Measurements from ENCODE around the gene EEPD1.
A peak's percentile ranks its signal among the peaks of the same experiment; 100 is the strongest.
"Not testable (repeated sequence)": the region's sequence is repeated elsewhere in the genome, so short reads cannot be mapped to it uniquely, and the experiment has no call there.

Gene EEPD1

DNA sequence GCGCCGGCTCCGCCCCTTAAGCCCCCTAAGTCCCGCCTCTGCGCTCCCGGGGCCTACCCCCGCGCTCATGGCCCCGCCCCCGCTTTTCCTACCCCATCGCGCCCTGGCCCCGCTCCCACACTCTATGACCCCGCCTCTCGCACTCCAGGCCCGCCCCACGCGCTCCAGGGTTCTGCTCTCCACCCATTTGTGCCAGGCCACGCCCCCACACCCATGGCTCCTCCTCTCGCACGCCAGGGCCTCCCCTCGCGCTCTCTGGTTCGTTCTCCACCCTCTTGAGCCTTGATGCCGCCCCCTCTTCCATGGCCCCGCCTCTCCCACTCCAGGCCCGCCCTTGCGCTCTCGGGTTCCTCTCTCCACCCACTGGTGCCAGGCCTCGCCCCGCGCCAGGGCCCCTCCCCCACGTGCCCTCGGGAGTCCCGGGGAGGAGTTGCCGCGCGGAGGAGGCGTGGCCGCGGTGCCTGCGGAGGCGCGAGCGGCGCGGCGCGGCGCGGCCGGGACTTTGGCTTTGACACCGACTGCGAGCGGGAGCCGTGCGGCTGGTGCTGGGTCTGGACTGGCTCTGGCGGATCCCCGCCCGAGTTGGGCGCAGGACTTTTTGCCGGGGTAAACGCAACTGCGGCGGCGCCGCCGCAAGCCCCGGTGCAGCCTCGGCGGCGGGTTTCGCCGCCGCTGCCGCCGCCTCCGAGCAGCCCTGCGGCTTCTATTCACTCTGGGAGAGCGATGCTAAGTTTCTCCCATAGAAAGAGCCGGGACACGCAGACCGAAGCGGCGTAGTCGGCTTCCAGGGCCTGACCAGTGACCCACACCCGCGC lies at the start of gene EEPD1:
TSS of gene EEPD1 (plus strand) at position 499 of the 815 bp plus-strand sequence. CDS start 1,071 bp downstream, outside the sequence.
- peak; percentile 99 for DNase-seq

DNA sequence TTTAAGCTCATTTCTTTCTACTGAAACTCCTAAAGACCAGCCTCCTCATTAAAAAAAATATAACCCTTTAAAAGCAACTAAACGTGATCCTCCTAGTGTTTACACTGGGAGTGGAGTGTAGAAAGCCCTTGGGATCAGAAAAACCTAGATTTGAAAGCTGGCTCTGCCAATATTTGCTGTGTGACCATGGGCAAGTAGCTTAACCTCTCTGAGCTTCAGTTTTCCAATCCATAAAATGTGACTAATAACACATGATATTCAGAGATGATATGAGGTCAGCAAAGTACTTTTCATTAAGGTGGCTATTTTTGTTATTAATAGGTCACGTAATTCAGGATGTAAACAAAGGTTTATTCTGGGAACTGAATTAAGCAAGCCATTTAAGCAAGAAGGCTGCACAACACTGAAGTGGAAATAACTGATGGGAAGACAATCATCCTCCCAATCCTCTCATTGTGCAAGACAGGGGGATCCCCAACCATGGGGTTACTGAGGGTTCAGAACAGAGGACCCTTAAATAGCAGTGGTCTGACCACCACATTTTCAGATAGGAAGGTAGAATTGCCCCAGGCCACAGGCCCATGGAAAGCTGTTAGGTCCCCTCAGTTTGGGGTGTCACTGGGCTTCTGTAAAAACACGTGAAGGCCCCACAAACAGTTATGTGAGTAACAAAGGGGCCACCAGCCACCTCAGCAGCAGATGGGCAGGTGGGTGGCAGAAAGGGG lies 49.1 kb upstream of the EEPD1 start:
- DNase-seq, result no peak

- DNase-seq, result not testable (repeated sequence)
Measured at GRCh38 chr7:36106972-36107908, 45.8 kb upstream of the EEPD1 start.

DNA sequence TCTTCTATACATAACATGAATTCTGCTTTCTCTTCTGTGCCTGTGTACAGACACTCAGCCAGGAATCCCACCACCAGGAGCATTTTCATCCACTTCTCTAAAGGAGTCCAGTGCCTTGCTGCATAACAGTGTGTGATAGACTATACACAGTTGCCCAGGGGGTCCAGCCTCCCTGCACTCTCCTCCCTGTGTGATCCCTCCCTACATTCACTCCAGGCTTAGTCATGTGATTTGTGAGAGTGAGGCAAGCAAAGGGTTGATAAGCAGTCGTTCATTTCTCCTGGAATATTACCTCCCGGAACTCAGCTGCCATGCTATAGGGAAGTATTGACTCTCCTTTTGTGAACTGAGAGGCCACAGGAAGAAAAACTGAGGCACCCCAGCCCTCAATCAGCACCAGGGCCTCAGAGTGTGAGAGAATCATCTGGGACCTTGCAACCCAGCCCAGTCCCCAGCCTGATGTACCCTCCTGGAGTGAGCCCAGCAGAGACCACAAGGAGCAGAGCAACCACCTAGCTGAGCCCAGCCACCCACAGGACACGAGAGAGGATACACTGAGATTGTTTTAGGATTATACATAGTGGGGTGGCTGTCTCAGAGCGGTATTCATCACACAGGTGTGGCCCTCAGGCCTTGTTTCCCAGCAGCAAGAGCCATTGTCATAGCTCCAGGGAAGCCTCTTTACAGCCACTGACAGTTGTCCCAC lies 45.0 kb upstream of the EEPD1 start:
- no peak for DNase-seq

DNA sequence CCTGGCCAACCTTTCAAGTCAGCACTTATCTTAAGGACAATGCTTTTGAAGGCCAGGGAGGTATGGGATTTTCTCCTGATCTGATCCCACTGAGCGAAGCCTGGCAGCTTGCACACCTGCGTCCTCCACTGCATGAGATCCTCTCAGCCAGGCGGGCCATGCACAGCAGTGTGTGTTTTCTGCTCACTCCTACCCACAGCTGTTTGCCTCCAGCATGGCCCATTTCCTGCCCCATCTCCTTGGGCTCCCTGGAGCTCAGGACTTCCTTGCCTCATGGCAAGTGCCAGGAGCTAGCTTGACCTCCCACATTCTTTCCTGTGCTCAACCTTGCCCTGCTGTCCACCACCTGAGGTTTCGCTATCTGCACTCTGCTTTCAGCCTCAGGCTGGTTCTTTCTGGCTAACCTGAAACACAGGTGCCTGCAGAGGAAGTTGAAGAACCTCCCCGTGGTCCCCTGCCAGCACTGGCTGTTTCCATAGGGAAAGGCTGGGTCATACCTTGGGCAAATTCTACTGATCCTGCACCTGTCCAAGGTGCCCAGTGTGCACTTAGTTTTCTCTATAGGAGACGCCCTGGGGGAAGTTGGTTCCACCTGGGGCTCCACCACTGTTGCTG lies 43.9 kb upstream of the EEPD1 start:
- no peak for DNase-seq

DNA sequence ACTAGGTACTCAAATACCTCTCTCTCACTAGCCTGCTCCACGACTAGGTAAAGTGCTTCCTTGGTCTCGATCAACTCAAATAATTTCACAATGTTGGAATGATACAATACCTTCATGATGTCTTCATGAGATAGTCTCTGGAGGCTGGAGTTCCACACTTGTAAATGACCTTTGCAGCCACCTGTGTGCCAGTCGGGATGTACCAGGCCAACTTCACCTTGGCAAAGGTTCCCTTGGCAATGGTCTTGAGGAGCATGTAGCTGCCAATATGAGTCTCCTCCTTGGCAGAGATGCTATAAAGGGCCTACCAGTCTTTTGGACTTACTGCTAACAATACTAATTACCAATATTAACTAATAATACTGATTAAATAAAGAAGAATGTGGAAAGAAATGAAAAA lies 42.5 kb upstream of the EEPD1 start:
- DNase-seq, result no peak

GRCh38 chr7:36112969-36113368 lies 40.1 kb upstream of the EEPD1 start:
- no peak for DNase-seq

- DNase-seq, result no peak
Measured at GRCh38 chr7:36114355-36114754, 38.7 kb upstream of the EEPD1 start.

DNA sequence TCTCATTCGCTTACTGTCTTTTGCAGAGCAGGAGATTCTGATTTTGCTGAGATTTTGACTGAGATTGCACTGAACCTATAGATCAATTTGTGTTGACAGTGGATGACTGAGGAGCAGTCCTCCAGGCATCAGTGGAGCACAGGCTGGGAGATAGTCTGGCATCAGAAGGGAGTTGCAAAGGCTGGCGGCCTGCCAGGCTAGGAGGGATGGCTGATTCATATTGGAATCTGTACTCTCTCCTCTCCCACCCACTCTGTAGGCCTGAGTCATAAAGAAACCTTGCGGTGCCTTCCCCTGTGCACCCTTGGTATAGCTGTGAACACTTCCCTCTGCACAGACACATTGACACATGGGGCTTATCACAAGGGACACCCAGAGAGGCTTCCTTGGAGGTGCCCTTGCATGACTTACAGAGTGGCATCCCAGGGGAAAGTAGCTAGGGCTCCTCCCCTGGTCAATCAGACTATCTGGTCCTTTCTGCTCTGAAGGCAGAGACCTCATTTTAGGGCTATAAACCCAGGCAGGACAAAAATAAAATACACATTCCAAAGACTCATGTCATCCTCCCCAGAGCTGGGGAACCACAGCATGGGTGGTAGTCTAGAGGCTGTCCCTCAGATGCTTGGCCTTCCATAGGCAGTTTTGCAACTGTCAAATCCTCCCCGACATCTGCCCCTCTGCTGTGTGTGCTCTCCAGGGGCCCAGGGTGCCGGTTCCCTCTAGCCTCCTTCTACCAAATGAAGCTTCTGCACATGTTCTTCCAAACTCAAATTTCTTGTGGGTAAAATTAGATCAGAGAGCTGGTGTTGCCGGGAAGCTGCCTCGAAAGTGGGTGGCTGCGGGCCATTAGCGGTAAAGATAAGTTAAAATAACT lies 37.4 kb upstream of the EEPD1 start:
- DNase-seq, result no peak

- DNase-seq, result no peak
Measured at GRCh38 chr7:36116347-36117202, 36.5 kb upstream of the EEPD1 start.

DNA sequence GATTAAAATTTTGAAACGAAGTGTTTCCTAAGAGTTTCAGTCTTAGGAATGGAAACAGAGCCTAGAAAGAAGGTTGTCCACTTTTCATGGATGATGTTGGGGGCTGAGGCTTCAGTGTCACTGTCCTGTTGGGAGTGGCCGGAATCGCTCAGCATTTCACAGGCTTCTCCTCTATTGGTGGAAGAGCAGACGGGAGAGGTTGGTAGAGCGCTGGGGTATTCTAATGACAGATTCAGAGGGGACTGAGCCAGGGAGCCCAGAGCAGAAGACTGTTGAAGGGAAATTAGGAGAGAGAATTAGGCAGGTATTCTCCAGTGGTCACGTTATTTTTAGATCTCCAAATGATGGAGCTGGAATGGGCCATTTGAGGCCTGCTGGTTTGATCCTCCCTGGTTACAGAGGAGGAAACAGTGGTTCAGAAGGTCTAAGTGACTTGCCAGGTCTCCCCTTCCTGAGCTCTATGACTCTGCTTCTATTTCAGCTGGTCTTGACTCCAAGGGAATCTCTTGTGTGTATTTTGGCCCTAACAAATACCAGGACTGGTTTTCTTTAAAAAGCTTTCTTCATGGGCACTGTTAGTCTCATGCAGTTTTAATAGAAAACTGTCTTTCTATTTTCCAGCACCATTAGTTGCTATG lies 35.7 kb upstream of the EEPD1 start:
- no peak for DNase-seq

- DNase-seq, result no peak
Measured at GRCh38 chr7:36118344-36118743, 34.7 kb upstream of the EEPD1 start.

GRCh38 chr7:36119005-36119706 lies 33.9 kb upstream of the EEPD1 start:
- DNase-seq, result no peak

DNA sequence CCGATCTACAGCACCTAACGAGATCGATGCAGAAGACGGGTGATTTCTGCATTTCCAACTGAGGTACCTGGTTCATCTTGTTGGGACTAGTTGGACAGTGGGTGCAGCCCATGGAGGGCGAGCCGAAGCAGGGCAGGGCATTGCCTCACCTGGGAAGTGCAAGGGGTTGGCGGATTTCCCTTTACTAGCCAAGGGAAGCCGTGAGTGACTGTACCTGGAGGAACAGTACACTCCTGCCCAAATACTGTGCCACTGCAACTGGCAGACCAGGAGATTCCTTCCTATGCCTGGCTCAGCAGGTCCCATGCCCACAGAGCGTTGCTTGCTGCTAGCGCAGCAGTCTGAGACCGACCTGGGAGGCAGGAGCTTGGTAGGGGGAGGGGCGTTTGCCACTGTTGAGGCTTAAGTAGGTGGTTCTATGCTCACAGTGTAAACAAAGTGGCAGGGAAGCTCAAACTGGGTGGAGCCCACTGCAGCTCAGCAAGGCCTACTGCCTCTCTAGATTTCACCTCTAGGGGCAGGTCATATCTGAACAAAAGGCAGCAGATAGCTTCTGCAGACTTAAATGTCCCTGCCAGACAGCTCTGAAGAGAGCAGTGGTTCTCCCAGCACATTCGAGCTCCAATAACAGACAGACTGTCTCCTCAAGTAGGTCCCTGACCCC lies 32.9 kb upstream of the EEPD1 start:
- not testable (repeated sequence) for DNase-seq

GRCh38 chr7:36125630-36126029 lies 27.4 kb upstream of the EEPD1 start:
- DNase-seq, result not testable (repeated sequence)

GRCh38 chr7:36127075-36127740 lies 25.8 kb upstream of the EEPD1 start:
- no peak for DNase-seq

- DNase-seq, result peak; percentile 48
Measured at GRCh38 chr7:36128448-36129047, 24.5 kb upstream of the EEPD1 start.
